Neural crest cell (in vitro differentiated cells): ENCODE measurements around the gene YRDC. TPM values are rescaled to one million over a fixed set of nuclear protein-coding genes. Genes with fewer than 3 reads are reported as not detected.

Experiments used
- DNase-seq: peaks from one replicate; pipeline ENCODE4 v3.0.0; 2021; ENCODE audit warnings: low read depth, mixed read lengths, low spot score
- H3K27ac Mint-ChIP-seq: one replicate; pipeline ENCODE4 v1.8.0; 2021; ENCODE audit warnings: mild to moderate bottlenecking, mixed read lengths; ENCODE audit not compliant: unreplicated experiment
- H3K27me3 Mint-ChIP-seq: 2 replicates; pipeline ENCODE4 v1.8.0; 2021; ENCODE audit warnings: low read depth, mild to moderate bottlenecking, mixed read lengths
- H3K36me3 Mint-ChIP-seq: 2 replicates; pipeline ENCODE4 v1.8.0; 2021; ENCODE audit warnings: low read depth, mild to moderate bottlenecking, mixed read lengths
- H3K4me1 Mint-ChIP-seq: 2 replicates; pipeline ENCODE4 v1.8.0; 2021; ENCODE audit warnings: mixed read lengths
- H3K4me3 Mint-ChIP-seq: one replicate; pipeline ENCODE4 v1.8.0; 2021; ENCODE audit warnings: mild to moderate bottlenecking, mixed read lengths
- H3K9me3 Mint-ChIP-seq: 2 replicates; pipeline ENCODE4 v1.8.0; 2021; ENCODE audit warnings: mixed read lengths
- CTCF ChIP-seq: fragments of 200-600 bp; sonication (generic); conservative IDR thresholded peaks from 2 replicates; pipeline ENCODE4 v1.5.0; 2021; ENCODE audit warnings: antibody characterized with exemption, mild to moderate bottlenecking
- total RNA-seq: library from RNA; stranded (reverse); gene quantifications from 2 replicates; pipeline ENCODE4 v1.2.1, GENCODE V29; 2021

The YRDC gene
- total RNA-seq, 1 donor from 2014 or later, result 17.6 TPM

GRCh38 chr1:37765916-37766664, 41.9 kb downstream of the YRDC start:
- no peak for DNase-seq
- Mint-ChIP-seq H3K4me3 (peak overlapping the region; percentile 45), H3K9me3 (no peaks in the 10 kb centered on the region)

GRCh38 chr1:37764888-37765441, 43.0 kb downstream of the YRDC start, which contains the start of gene EPHA10:
Gene EPHA10, minus strand, starts transcription at chr1:37765120. Its CDS starts 54 bp downstream, at chr1:37765066.
- H3K4me3 Mint-ChIP-seq, result peak within 1 kb of the TSS; percentile 80
- no peaks in the 10 kb centered on the region for H3K36me3 Mint-ChIP-seq
- no peaks in the 10 kb centered on the region for H3K9me3 Mint-ChIP-seq
- TF ChIP-seq CTCF, result no peak
- peak; percentile 35 for DNase-seq
- H3K27me3 Mint-ChIP-seq, result peaks cover 86% of the 10 kb centered on the region
- peaks cover 15% of the 10 kb centered on the region for H3K4me1 Mint-ChIP-seq
- H3K27ac Mint-ChIP-seq, result no peak within 1 kb of the TSS

More at GRCh38 chr1:37765916-37766664, 41.9 kb downstream of the YRDC start:
- peaks cover 97% of the 10 kb centered on the region for H3K27me3 Mint-ChIP-seq
- peaks cover 15% of the 10 kb centered on the region for H3K4me1 Mint-ChIP-seq
- no peak for TF ChIP-seq CTCF
- no peak overlapping the region for H3K27ac Mint-ChIP-seq
- no peaks in the 10 kb centered on the region for H3K36me3 Mint-ChIP-seq

- peak; percentile 81 for DNase-seq
- peak overlapping the region; percentile 80 for H3K4me3 Mint-ChIP-seq
- TF ChIP-seq CTCF, result no peak
- H3K27ac Mint-ChIP-seq, result no peak overlapping the region
- no peaks in the 10 kb centered on the region for H3K9me3 Mint-ChIP-seq
- peaks cover 15% of the 10 kb centered on the region for H3K4me1 Mint-ChIP-seq
- peaks cover 80% of the 10 kb centered on the region for H3K27me3 Mint-ChIP-seq
- H3K36me3 Mint-ChIP-seq, result no peaks in the 10 kb centered on the region
Observed at GRCh38 chr1:37764414-37764825, 43.6 kb downstream of the YRDC start.

DNA sequence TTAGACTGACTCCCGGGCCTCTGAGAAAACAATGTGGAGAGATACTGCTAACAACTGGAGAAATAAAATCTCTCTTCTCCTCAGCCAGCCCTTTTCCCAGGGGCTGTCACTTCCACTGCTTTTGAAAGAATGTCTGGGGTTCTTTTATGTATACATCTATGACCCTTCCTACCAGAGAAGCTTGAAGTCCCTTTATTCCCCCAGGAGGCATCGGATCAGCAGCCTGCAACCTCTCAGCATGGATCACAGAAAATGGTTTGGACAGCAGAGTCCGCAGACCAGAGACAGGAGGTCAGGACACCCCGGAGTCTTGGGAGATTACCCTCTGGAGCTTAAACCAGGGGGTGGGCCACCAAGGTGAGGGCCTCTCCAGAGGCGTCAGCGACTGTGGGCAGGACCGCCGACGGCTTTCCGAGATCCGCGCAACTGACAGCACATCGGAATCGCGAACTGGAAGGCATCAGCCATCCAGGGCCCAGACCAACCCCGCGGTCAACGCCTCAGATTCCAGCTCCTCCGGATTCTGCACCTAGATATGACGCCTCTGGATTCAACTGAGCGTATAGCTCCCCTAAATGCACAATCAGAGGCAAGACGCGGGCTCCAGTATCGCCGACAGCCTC, 44.1 kb downstream of the YRDC start:
- peak overlapping the region; percentile 80 for H3K4me3 Mint-ChIP-seq
- H3K4me1 Mint-ChIP-seq, result peaks cover 15% of the 10 kb centered on the region
- H3K27me3 Mint-ChIP-seq, result peaks cover 75% of the 10 kb centered on the region
- no peak overlapping the region for H3K27ac Mint-ChIP-seq
- no peak for DNase-seq
- no peaks in the 10 kb centered on the region for H3K36me3 Mint-ChIP-seq
- no peak for TF ChIP-seq CTCF
- no peaks in the 10 kb centered on the region for H3K9me3 Mint-ChIP-seq

- no peak overlapping the region for H3K4me3 Mint-ChIP-seq
- no peak overlapping the region for H3K27ac Mint-ChIP-seq
- no peaks in the 10 kb centered on the region for H3K9me3 Mint-ChIP-seq
- peaks cover 61% of the 10 kb centered on the region for H3K27me3 Mint-ChIP-seq
- peaks cover 15% of the 10 kb centered on the region for H3K4me1 Mint-ChIP-seq
- H3K36me3 Mint-ChIP-seq, result no peaks in the 10 kb centered on the region
- no peak for DNase-seq
- TF ChIP-seq CTCF, result no peak
Observed at GRCh38 chr1:37762516-37762915, 45.5 kb downstream of the YRDC start.
